GM12801 (cell line): ENCODE measurements around the gene GNAS-AS1.

Experiments used
- CTCF ChIP-seq: IDR thresholded peaks from one replicate; pipeline ENCODE4 v1.5.1; 2011; ENCODE audit warnings: control low read depth; ENCODE audit not compliant: insufficient read length; ENCODE audit errors: extremely low read depth

Gene GNAS-AS1

GRCh38 chr20:58817748-58818147 is 33.0 kb downstream of the GNAS-AS1 start:
- TF ChIP-seq CTCF: no peak

GRCh38 chr20:58816957-58817651 is 33.6 kb downstream of the GNAS-AS1 start:
- TF ChIP-seq CTCF: no peak

- TF ChIP-seq CTCF: no peak
Measured at GRCh38 chr20:58816051-58816450, 34.7 kb downstream of the GNAS-AS1 start.

GRCh38 chr20:58815448-58815847 is 35.3 kb downstream of the GNAS-AS1 start:
- TF ChIP-seq CTCF: no peak

- TF ChIP-seq CTCF: no peak
Measured at GRCh38 chr20:58813369-58813768, 37.3 kb downstream of the GNAS-AS1 start.

- no peak for TF ChIP-seq CTCF
Measured at GRCh38 chr20:58811334-58811733, 39.4 kb downstream of the GNAS-AS1 start.

GRCh38 chr20:58810879-58811250 is 39.8 kb downstream of the GNAS-AS1 start:
- no peak for TF ChIP-seq CTCF
